ENCODE measurements around the gene NUDT2. TPM values are rescaled to one million over a fixed set of nuclear protein-coding genes. Genes with fewer than 3 reads are reported as not detected.
"Not testable (repeated sequence)": the region's sequence is repeated elsewhere in the genome, so short reads cannot be mapped to it uniquely, and the experiment has no call there.

The NUDT2 gene
- total RNA-seq, 4 donors from 2014 or later, result 13.8 to 20.0 (median 14.7) TPM; not detected in 1

DNA sequence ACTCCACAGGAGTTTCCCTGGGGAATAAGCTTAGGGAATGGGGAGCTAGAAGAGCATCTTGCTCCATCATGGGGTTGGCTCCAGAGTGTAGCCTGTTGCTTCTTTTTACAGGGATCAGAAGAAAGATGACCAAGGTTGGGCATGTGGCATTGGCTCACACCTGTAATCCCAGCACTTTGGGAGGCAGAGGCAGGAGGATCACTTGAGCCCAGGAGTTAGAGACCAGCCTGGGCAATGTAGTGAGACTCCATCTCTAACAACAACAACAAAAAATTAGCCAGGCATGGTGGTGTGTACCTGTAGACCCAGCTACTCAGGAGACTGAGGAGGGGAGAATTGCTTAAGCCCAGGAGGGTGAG is 18.4 kb downstream of the NUDT2 start:
- H3K27ac ChIP-seq, result no peak overlapping the region
- no peaks in the 10 kb centered on the region for H3K36me3 ChIP-seq
- no peak overlapping the region for H3K4me3 ChIP-seq
- H3K4me1 ChIP-seq, result peaks cover 0 to 26% (median 0%) of the 10 kb centered on the region in 4 donors
- no peaks in the 10 kb centered on the region for H3K9me3 ChIP-seq
- TF ChIP-seq, protein P1, sequence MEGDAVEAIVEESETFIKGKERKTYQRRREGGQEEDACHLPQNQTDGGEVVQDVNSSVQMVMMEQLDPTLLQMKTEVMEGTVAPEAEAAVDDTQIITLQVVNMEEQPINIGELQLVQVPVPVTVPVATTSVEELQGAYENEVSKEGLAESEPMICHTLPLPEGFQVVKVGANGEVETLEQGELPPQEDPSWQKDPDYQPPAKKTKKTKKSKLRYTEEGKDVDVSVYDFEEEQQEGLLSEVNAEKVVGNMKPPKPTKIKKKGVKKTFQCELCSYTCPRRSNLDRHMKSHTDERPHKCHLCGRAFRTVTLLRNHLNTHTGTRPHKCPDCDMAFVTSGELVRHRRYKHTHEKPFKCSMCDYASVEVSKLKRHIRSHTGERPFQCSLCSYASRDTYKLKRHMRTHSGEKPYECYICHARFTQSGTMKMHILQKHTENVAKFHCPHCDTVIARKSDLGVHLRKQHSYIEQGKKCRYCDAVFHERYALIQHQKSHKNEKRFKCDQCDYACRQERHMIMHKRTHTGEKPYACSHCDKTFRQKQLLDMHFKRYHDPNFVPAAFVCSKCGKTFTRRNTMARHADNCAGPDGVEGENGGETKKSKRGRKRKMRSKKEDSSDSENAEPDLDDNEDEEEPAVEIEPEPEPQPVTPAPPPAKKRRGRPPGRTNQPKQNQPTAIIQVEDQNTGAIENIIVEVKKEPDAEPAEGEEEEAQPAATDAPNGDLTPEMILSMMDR (IDR thresholded peaks at IDR 0.05), result no peak
- no peak for TF ChIP-seq POLR2A (IDR thresholded peaks at IDR 0.05)
- H3K27me3 ChIP-seq, result no peaks in the 10 kb centered on the region
- DNase-seq, result no peak

DNA sequence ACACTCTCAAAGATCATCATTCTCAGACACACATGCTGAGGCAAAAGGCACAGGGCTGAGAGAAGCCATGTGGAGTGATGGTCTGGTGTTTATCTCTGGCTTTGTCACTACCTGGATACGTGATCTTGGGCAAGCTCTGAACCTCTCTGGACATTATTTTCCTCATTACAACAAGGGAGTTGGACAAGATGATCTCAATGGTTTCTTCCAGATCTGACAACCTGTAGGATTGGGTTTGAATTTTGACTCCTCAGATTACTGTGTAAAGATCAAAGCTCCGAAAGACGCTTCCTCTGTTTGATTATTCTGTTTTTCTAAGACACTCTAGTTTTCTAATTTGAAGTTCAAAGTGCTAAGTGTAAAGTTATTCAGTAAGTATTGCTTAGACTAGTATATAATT is 20.0 kb downstream of the NUDT2 start:
- no peak overlapping the region for H3K27ac ChIP-seq
- DNase-seq, result no peak
- no peak overlapping the region for H3K4me3 ChIP-seq
- H3K9me3 ChIP-seq, result no peaks in the 10 kb centered on the region
- H3K27me3 ChIP-seq, result no peaks in the 10 kb centered on the region
- peaks cover 0 to 16% (median 0%) of the 10 kb centered on the region in 4 donors for H3K4me1 ChIP-seq
- TF ChIP-seq POLR2A (IDR thresholded peaks at IDR 0.05), result no peak
- TF ChIP-seq, protein P1 (IDR thresholded peaks at IDR 0.05), result no peak
- no peaks in the 10 kb centered on the region for H3K36me3 ChIP-seq

DNA sequence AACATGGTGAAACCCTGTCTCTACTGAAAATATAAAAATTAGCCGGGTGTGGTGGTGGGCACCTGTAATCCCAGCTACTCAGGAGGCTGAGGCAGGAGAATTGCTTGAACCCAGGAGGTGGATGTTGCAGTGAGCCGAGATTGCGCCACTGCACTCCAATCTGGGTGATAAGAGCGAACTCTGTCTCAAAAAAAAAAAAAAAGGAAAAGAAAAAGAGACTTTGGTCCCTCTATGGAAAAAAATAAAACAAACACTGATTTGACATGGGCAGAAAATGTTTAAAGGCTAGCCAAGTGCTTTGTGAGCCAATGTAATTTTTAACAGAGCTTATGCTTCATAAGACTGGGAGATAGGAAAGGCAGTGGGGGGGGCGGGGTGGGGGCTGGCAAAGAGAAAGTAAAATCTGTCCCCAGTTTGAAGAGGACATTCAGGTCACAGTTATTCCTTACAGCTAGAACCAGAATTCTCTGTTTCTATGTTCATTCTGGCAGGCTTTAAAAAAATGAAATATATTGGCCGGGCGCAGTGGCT is 22.8 kb downstream of the NUDT2 start:
- H3K27me3 ChIP-seq, H3K36me3 ChIP-seq, H3K4me1 ChIP-seq, H3K9me3 ChIP-seq, DNase-seq: not testable (repeated sequence)
- Histone ChIP-seq H3K27ac (peak overlapping the region in 2 of 4 donors; percentile 28 to 79), H3K4me3 (peak overlapping the region in 1 of 4 donors; percentile 29)

DNA sequence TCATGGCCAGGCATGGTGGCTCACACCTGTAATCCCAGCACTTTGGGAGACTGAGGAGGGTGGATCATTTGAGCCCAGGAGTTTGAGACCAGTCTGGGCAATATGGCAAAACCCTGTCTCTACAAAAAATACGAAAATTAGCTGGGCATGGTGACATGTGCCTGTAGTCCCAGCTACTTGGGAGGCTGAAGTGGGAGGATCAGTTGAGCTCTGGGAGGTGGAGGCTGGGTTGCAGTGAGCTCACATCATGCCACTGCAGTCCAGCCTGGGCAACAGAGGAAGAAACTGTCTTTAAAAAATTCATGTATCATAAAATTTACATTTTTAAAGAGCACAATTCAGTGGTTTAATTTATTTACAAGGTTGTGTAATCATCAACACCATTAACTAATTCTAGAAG is 23.6 kb downstream of the NUDT2 start:
- not testable (repeated sequence) for DNase-seq, H3K27me3 ChIP-seq, H3K4me1 ChIP-seq, H3K9me3 ChIP-seq, H3K36me3 ChIP-seq, H3K4me3 ChIP-seq
- peak overlapping the region in 1 of 4 donors; percentile 79 for H3K27ac ChIP-seq

DNA sequence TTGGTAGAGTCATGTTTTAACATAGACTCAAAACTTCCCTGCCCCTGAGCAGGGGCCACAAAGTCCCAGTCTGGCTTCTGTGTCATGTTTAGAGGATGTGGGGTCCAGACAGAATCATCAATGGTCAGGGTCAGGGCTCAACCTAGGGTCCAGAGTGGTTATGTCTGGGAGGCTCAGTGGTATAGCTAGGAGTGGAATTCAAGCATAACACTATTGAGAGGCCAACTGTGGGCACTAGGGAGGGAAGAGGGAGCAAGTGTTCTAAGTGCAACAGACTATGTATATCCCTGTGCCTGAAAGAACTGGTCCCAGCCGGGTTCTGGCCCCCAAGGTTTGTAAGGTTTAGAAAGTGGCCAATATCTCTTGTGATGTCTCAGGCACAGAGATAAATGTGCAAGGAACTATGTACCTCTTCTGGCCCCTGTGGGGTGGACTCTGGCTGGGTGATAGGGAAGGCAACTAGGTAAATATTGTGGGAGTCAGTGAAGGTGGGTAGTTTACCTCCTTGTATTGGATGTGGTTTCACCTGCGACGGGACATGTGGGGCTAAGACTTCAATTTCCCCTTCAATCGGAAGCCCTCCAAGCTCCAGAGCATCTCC is 33.3 kb downstream of the NUDT2 start:
- no peaks in the 10 kb centered on the region for H3K4me1 ChIP-seq
- peaks cover 0 to 5% (median 0%) of the 10 kb centered on the region in 3 donors for H3K36me3 ChIP-seq
- H3K27ac ChIP-seq, result no peak overlapping the region
- peak in 1 of 3 donors; percentile 19 for DNase-seq
- TF ChIP-seq, protein P1 (IDR thresholded peaks at IDR 0.05), result no peak
- TF ChIP-seq POLR2A (IDR thresholded peaks at IDR 0.05), result no peak
- H3K4me3 ChIP-seq, result no peak overlapping the region
- H3K9me3 ChIP-seq, result no peaks in the 10 kb centered on the region
- H3K27me3 ChIP-seq, result no peaks in the 10 kb centered on the region

DNA sequence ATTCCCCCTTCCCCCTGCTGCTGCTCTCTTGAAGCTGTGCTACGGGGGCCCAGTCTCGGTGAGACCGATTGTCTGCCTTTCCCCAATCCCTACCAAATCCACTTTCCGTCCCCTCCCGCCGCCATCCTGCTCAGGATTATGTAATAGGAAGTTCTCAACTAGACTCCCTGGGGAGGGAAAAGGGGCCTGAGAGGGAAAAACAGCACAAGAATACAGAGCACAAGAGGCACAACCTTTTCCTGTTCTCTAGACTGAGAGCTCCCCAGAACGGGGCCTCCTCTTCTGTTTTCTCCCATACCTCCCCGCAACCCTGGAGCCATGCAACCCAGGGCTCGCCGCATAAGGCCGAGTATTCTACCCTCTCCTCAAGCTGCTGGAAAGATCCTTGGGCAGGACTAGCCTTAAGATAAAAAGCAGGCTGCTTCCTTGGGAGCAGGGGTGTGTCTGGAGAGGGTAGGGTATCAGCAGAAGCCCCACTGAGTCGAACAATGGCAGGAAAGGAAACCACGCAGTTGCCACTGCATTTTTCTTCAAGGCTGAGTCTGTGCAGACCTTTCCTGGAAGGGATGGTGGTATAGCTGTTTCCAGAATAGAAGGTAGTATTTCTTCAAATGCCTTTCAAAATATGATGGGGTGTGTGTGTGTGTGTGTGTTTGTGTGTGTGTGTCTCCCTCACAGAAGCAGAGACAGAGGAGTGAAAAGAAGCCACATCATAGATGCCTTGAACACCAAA is 34.4 kb downstream of the NUDT2 start:
- peaks cover 0 to 10% (median 0%) of the 10 kb centered on the region in 3 donors for H3K36me3 ChIP-seq
- H3K4me3 ChIP-seq, result no peak overlapping the region
- DNase-seq, result peak in 1 of 3 donors; percentile 34
- TF ChIP-seq, protein P1 (IDR thresholded peaks at IDR 0.05), result no peak
- no peak for TF ChIP-seq POLR2A (IDR thresholded peaks at IDR 0.05)
- no peaks in the 10 kb centered on the region for H3K27me3 ChIP-seq
- H3K4me1 ChIP-seq, result no peaks in the 10 kb centered on the region
- H3K9me3 ChIP-seq, result no peaks in the 10 kb centered on the region
- H3K27ac ChIP-seq, result no peak overlapping the region
